Prostate gland (tissue), 2 donors: Measurements from ENCODE around the gene BCL11B. TPM values are rescaled to one million over a fixed set of nuclear protein-coding genes. Genes with fewer than 3 reads are reported as not detected.

Experiments used
- DNase-seq: peaks from one replicate; pipeline ENCODE4 v3.0.0-alpha.2; 2019; ENCODE audit warnings: low spot score
- H3K27ac ChIP-seq, 2 donors: fragments of 200-600 bp; sonication (generic); 2 replicates each; pipeline ENCODE4 v1.5.1; 2017 to 2019
- H3K27me3 ChIP-seq: fragments of 200-600 bp; sonication (generic); replicated peaks from 2 replicates; pipeline ENCODE4 v1.5.1; 2019; ENCODE audit not compliant: insufficient read depth
- H3K36me3 ChIP-seq, 2 donors: fragments of 200-600 bp; sonication (generic); 1 replicate in 1 of 2; 2 replicates in 1 of 2; pipeline versions ENCODE4 v1.5.1 to v1.8.1; 2017 to 2019
- H3K4me1 ChIP-seq: fragments of 200-600 bp; sonication (generic); replicated peaks from 2 replicates; pipeline ENCODE4 v1.5.1; 2019
- H3K4me3 ChIP-seq, 2 donors: fragments of 200-600 bp; sonication (generic); 2 replicates each; pipeline ENCODE4 v1.5.1; 2017 to 2019
- H3K9me3 ChIP-seq: fragments of 200-600 bp; sonication (generic); 2 replicates; pipeline ENCODE4 v1.5.1; 2017
- CTCF ChIP-seq, 4 experiments: fragments of 200-600 bp in 2 of 4; fragments of 450-650 bp in 2 of 4; sonication (generic) in 2 of 4; IDR thresholded peaks; 1 replicate in 3 of 4; 2 replicates in 1 of 4; pipeline ENCODE4 v1.5.1; 2016 to 2019; ENCODE audit warnings: antibody characterized with exemption in 4 of 4, mild to moderate bottlenecking in 2 of 4, moderate library complexity in 2 of 4
- POLR2A ChIP-seq: fragments of 450-650 bp; IDR thresholded peaks from one replicate; pipeline ENCODE4 v1.6.1; 2016; ENCODE audit warnings: antibody characterized with exemption, mild to moderate bottlenecking
- POLR2AphosphoS5 ChIP-seq: sonication (generic); formaldehyde crosslinking; IDR thresholded peaks from one replicate; pipeline ENCODE4 v1.6.1; 2017; ENCODE audit warnings: antibody characterized with exemption
- WGBS: methylation state at CpG from one replicate; pipeline ENCODE4 v1.1.5; 2018; 5-methylcytosine and 5-hydroxymethylcytosine counted together
- intact Hi-C: fragments of 100-400 bp; cut with DNase I; formaldehyde crosslinking; loops from one replicate; pipeline ENCODE4 v1.14.2; 2022
- total RNA-seq, 2 donors: library from RNA; depleted of rRNA; stranded (reverse); fragments of >200 nt; gene quantifications; one replicate each; pipeline ENCODE4 v1.1.0, GENCODE V29; 2016

The BCL11B gene
- total RNA-seq, 2 donors from 2014 or later: 2.8 to 5.4 TPM

DNA sequence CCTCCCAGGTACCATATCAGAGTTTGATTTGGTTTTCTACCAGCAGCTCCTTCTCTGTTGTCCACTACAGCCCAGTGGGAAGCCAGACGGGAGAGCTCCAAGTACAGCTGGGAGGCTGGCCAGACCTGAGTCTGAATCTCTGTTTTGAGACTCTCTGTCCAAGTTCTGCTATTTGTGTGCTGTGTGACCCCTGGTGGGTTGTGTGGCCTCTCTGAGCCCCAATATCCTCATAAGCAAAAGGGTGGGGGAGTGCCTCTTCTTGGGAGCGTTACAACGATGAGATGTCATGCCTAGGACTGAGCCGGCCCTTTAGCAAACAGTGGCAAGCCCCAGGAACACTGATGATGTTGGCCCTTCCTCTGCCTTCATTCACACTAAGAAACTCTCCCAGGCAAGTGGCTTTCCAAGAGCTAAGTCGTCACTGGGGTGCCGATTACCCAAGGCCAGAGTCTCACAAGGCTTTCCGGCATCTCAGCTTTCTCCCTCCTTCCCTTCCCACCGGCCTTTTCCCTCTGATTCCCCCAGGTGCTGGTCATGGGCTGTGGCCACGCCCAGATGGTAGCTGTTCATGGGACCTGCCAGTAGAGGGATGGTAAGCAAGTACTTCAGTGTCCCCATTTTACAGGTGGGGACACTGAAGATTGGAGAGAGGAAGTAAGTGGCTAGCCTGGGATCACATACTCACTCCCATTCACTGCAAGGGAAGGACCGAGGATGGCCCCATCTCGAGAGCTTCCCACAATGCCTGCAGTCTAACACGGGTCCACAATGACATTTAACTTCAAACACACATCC lies 47.7 kb downstream of the BCL11B start:
- H3K27me3 ChIP-seq: no peaks in the 10 kb centered on the region
- H3K4me3 ChIP-seq: no peak overlapping the region
- H3K9me3 ChIP-seq: no peaks in the 10 kb centered on the region
- WGBS: 80% methylated on average over 12 of the region's 12 CpGs
- H3K36me3 ChIP-seq: no peaks in the 10 kb centered on the region
- DNase-seq: no peak
- H3K4me1 ChIP-seq: no peaks in the 10 kb centered on the region
- no peak for TF ChIP-seq POLR2A
- no peak for TF ChIP-seq POLR2AphosphoS5
- TF ChIP-seq CTCF (IDR thresholded peaks at IDR 0.05): no peak
- intact Hi-C loops: no loop called here
- no peak overlapping the region for H3K27ac ChIP-seq

- intact Hi-C loops: no loop called here
- H3K4me1 ChIP-seq: no peaks in the 10 kb centered on the region
- H3K27me3 ChIP-seq: no peaks in the 10 kb centered on the region
- H3K9me3 ChIP-seq: no peaks in the 10 kb centered on the region
- H3K4me3 ChIP-seq: no peak overlapping the region
- DNase-seq: no peak
- H3K36me3 ChIP-seq: no peaks in the 10 kb centered on the region
- H3K27ac ChIP-seq: no peak overlapping the region
- 95% methylated on average over 13 of the region's 13 CpGs for WGBS
- TF ChIP-seq CTCF (IDR thresholded peaks at IDR 0.05): no peak
- no peak for TF ChIP-seq POLR2A
- no peak for TF ChIP-seq POLR2AphosphoS5
These were observed 50.6 kb downstream of the BCL11B start for GRCh38 chr14:99221445-99221844.

DNA sequence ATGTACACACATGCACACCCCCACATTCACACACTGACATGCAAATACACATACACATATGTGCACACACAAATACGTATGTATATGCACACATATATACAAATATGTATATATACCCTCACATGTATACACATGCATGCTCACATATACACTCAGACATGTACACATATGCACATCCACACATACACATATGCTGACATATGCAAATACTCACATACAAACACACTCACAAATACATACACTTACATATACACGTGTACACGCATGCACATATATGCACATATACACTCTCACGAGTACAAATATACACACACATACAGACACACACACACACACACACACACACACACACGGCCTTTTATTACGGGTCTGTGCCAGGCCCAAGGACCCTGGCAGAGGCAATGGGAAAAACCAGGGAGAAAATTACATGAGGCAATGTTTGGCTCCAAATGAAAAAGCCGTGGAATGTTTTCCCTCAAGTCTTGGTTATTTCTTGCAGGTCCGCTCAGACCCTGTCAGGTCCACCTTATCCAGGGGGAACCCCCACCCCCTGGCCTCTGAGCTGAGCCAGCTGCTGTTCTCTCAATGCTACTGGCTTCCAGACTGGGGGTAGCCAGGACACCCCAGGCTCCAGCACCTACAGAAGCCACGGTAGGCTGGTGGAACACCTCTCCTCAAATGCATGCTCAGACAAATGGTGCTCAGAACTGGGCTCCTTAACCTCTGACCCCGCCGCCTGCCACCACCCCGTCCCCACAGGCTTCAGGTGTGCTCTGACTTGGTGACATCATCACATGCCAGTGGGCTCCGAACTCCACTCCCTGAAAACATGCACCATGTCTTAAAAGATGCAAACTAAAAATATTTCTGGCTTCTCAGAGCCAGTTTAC lies 54.7 kb downstream of the BCL11B start:
- peaks cover 2% of the 10 kb centered on the region for H3K27me3 ChIP-seq
- DNase-seq: no peak
- no peaks in the 10 kb centered on the region for H3K4me1 ChIP-seq
- WGBS: 74% methylated on average over 13 of the region's 13 CpGs
- no peaks in the 10 kb centered on the region for H3K9me3 ChIP-seq
- H3K27ac ChIP-seq: no peak overlapping the region
- H3K4me3 ChIP-seq: no peak overlapping the region
- intact Hi-C loops: no loop called here
- no peak for TF ChIP-seq POLR2A
- TF ChIP-seq CTCF (IDR thresholded peaks at IDR 0.05): no peak
- H3K36me3 ChIP-seq: no peaks in the 10 kb centered on the region

GRCh38 chr14:99216191-99216590 lies 55.8 kb downstream of the BCL11B start:
- Histone ChIP-seq H3K9me3 (no peaks in the 10 kb centered on the region), H3K27me3 (peaks cover 2% of the 10 kb centered on the region), H3K36me3 (no peaks in the 10 kb centered on the region), H3K4me1 (no peaks in the 10 kb centered on the region), H3K4me3 (no peak overlapping the region), H3K27ac (no peak overlapping the region)
- no peak for TF ChIP-seq POLR2AphosphoS5
- TF ChIP-seq POLR2A: no peak
- TF ChIP-seq CTCF (IDR thresholded peaks at IDR 0.05): no peak
- intact Hi-C loops: no loop called here
- WGBS: 86% methylated on average over 10 of the region's 10 CpGs
- DNase-seq: no peak
